Measurements from ENCODE around the gene ARHGDIA.

ARHGDIA gene

DNA sequence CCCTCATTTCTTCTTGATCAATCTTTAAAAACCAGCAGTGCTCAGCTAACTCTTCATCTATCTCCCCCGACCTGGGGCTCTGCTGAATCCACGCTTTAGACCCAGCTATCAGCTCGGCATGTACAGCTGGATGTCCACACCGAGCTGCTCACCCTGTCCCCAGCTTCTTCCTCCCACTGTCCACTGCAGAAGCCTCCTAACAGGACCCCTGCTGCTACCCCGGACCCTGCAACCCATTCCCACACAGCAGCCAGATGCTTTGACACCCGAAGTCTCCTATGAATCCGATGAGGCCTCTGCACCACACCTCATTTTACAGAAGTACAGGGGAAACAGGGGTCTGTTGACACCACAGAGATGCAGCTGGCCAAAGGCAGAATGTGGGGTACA, 53.4 kb downstream of the ARHGDIA start:
- no peaks in the 10 kb centered on the region for H3K27me3 ChIP-seq (ENCODE audit: control insufficient read depth, insufficient read depth, low read length)
- peaks cover 20% of the 10 kb centered on the region for H3K4me1 ChIP-seq
- no peak overlapping the region for H3K9ac ChIP-seq
- no peak overlapping the region for H3K27ac ChIP-seq
- H3K9me3 ChIP-seq (ENCODE audit: control insufficient read depth, low read length), result no peaks in the 10 kb centered on the region
- H3K4me3 ChIP-seq (ENCODE audit: low read depth, low read length), result no peak overlapping the region
- TF ChIP-seq CTCF (IDR thresholded peaks at IDR 0.05), result no peak
- H2AFZ ChIP-seq, result no peak overlapping the region
- H3K4me2 ChIP-seq (ENCODE audit: low read length), result no peak overlapping the region
- H3K79me2 ChIP-seq, result no peaks in the 10 kb centered on the region
- no peaks in the 10 kb centered on the region for H3K36me3 ChIP-seq (ENCODE audit: control insufficient read depth, insufficient read depth, low read length)

Data from parathyroid adenoma (tissue), 2 donors.